Non-pigmented ciliary epithelial cell (primary cell): Measurements from ENCODE around the gene ZDHHC22.

Experiments
- DNase-seq: peaks from one replicate; pipeline ENCODE4 v3.0.0-alpha.2; 2010; ENCODE audit warnings: low read depth

Gene ZDHHC22

DNA sequence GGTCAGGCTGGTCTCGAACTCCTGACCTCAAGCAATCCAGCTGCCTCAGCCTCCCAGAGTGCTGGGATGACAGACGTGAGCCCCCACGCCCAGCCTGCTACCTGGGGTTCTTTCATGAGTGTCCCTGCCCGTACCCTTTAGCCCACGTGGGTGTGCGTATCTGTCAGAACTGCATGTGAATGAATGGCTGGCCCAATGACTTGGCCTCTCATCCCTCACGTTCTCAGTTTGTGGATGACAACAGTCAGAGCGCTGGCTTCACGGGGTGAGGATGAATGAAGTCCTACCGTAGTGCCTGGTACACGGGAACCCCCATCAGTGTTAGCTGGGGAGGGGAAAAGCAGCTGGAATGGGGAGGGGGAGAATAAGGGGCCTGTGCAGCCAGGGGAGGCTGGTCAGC, 16.1 kb upstream of the ZDHHC22 start:
- DNase-seq = no peak

GRCh38 chr14:77155083-77155482, 13.5 kb upstream of the ZDHHC22 start:
- DNase-seq = no peak

DNA sequence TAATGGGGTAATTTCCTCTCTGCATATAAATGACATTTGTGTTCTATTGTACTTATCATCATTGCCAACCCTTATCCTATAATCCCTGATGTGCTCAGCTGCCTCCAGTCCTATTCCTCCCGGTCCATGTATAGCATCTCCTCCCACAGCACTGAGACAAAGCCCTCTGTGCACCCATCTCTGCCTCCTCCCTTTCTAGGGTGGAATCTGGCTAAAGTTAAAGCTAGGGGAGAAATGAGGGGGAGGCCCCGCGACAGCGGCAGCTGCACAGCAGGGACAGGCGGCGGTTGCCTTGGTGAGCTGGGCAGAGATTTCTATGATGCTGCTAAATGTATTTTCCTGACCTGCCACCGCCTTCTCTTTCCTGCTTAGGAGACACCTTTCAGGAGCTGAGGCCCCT, 12.8 kb upstream of the ZDHHC22 start:
- no peak for DNase-seq

DNA sequence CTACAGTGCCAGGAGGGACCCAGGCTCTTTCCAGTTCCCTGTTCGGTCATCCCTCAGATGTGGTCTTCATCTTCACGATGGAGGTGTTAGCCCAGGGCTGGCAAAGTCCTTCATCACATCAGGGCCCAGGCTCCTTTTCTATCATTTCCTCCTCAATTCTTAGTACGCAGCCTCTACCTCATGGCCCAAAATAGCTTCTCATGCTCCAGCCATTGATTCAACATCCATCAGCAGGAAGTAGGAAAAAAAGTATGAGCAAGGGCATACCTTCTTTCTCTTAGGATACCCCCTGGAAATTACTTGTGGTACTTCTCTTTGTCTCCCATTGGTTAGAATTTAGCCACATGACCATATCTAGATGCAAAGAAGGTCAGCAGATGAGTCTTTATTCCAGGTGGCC, 12.2 kb upstream of the ZDHHC22 start:
- no peak for DNase-seq

GRCh38 chr14:77151918-77152588, 10.5 kb upstream of the ZDHHC22 start:
- DNase-seq = no peak

DNA sequence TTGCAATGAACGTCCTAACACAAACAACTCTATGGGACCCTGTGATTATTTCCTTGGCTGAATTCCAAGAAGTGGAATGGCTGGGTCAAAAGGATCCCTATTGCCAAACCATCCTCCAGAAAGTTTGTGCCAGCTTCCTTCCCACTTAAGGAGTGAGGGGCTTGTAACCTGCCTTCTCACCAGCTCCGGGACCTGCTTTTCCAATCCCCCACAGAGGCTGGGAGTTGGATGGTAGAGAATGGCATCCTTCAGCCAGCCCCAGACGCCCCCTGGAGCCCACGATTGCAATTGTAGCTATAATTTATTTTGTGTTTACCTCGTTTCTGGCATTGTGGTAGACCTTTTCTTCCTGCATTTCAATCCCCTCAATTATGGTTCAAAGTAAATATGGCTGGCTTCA, 9.7 kb upstream of the ZDHHC22 start:
- DNase-seq = no peak

DNA sequence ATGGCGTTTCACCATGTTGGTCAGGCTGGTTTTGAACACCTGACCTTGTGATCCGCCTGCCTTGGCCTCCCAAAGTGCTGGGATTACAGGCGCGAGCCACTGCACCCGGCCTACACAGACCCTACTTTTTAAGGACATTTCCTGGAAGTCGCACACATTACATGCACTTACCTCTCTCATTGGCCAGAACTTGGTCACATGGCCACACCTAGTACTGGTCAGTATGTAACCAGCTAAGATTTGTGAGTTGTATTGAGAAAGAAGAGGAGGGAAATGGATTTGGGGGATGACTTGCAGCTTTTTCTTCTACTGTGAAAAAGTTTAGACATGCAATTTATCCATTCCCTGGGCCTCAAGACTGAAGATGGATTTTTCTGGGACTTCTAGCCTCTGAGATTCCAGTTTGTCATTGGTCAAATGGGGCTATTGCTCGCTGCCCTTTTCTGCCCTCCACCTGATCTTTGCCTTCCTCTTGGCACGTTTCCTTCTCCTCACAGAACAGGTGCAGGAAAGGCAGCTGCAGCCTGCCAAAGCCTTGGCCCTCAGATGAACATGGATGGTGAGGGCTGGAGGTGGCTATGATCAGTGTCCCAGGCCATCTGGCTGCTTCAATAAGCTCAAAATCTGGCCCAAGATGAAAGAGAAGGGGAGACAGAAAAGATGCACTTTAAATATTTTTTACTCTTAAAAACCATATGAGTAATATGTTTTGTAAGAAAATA, 7.1 kb upstream of the ZDHHC22 start:
- DNase-seq = no peak

DNA sequence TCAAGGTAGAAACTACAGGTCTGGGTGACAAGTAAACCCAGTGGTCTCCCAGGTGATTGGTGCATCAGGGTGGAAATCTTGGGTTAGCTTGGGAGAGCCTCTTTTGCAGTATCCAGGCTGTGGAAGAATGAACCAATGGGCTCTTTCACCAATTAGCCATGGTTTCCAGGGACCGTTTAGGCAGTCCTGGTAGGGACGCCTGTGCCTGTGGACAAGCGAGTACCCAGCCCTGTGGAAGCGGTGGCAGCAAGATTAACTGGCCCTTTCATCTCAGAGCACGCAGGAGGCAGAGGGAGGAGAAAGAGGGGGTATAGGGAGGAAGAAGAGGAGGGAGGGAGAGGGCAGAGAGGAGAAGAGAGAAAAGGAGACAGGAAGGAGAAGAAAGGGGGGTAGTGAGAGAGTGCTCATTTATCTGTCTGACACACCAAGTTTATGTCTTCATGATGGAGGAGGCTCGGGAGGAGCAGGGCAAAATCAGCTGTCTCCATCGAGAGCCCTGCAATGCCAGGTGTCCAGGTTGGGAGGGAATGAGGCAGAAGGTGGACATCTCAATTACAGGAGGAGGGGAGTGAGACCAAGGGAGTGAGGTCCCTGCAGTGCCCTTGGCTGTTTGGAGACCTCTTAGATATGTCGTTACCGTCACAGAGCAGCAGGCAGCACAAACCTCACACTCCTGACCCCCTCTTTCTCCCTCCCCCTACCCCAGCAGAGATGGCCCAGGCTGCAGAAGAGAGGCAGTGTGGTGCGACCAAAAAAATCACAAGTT, 4.6 kb upstream of the ZDHHC22 start:
- no peak for DNase-seq

DNA sequence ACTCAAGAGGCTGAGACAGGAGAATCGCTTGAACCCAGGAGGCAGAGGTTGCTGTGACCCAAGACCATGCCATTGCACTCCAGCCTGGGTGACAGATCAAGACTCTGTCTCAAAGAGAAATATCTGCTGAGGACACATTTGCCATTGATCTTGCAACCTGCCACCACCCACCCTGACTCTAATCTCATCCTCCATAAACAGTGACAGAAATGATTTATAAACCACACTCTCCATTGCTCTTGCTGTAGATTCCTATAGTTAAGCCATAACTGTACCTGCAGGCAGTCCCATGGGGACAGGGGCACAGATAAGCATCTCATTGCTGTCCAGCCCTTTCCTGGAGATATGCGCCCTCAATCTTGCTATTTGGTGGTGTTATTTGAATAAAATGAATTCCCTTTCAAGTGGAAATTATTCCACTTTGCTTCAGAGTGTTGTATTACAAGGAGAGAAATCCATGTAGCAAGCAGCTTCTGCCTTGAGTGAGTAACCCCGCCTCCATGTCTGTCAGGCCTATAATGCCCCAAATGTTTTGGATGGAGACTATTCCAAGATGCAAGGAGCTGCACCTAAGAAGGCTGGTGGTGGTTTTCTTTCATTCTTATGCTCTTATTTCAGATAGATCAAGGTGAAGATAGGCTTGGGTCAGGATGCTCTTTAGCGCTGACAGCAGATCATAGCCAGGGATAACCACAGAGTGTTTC, 3.0 kb upstream of the ZDHHC22 start:
- no peak for DNase-seq

DNA sequence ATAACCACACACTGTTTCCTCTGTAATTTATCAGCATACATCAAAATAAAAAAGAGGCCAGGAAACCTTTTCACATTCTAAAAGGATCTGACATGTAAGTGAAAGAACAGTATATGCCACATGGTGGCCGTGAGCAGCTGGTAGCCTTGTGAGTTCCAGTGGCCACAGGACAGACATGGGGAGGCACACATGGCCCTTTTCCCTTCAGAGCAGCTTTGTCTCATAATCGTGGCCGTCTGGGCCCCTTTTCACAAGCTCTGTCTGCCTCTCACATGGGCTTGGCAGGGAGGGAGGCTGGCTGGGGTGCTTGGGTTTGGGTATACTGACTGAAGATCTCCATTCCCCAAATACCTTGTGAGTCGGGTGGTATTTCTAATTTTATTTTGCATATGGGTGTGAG, 1.5 kb upstream of the ZDHHC22 start:
- no peak for DNase-seq

DNA sequence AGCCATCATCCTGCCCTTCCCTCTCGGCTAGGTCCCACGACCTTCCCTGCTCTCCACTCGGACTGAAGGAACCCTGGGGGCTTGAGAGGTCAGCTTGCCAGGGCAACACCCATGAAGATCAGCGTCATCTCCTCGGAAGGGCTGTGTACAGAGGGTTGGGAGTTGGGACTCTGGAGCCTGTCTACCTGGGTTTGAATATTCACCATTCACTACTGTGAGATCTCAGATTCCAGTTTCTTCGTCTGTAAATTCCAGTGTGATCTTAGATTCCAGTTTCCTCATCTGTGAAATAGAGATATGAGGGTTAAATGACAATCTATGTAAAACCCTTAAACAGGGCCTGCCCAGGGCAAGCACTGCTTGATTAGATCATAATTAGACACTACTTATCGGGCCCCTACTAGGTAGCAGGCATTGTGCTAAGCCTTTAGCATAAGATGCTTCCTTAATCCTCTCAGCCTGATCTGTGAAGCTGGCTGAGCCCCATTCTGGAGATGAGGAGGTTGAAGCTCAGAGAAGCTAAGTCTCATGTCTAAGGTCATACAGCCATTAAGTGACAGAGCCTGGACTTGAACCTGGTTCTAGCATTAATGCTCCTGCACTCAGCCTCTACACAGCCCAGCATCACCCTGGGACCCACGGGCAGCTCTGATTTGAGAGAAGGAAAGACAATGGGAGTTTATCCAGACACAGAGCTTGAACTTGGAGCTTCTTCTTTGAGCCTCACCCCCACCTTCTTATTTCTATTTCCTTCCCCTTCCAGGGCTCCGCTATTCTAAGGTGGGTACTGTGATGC, 612 bp upstream of the ZDHHC22 start:
- no peak for DNase-seq

DNA sequence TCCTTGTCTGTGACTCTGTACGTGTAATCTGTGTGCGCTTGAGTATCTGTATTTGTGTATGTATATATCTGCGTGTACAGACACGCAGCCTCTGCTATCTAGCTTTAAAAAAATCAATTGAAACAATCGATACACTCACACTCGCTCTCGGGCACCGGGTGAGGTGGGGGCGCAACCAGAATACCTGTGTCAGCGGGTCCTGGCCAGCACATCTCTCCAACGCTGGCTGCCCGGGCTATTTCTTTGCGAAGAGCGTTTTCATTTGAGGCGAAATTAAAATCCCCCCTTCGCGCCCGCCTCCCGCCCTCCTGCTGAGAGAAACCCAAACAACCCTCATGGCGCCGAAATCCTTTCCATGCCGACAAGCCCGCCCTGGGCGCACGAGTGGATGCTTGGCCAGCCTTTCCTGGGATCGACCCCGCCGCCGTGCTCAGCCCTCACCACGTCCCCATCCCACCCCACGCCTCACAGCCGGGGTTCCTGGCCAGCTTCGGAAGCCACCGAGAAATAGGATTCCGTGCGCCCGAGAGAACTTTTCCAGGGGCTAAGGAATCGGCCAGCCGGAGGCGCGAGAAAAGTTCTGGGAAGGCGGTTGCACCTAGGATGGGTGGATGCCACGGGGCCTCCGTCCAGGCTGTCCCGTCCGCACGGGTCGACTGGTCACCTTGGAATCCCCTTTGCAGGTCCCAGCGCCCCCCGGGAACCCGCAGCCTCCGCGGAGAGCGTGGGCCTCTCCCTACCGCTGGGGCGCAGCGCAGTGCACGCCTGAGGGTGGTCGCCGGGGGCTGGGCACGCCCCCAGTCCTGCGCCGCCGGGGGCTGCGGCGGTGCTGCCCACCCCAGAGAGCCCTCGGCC, 1.0 kb downstream of the ZDHHC22 start:
- no peak for DNase-seq

GRCh38 chr14:77139540-77140358, 1.8 kb downstream of the ZDHHC22 start:
- DNase-seq = no peak

- DNase-seq = no peak
Measured at GRCh38 chr14:77139022-77139421, 2.6 kb downstream of the ZDHHC22 start.

DNA sequence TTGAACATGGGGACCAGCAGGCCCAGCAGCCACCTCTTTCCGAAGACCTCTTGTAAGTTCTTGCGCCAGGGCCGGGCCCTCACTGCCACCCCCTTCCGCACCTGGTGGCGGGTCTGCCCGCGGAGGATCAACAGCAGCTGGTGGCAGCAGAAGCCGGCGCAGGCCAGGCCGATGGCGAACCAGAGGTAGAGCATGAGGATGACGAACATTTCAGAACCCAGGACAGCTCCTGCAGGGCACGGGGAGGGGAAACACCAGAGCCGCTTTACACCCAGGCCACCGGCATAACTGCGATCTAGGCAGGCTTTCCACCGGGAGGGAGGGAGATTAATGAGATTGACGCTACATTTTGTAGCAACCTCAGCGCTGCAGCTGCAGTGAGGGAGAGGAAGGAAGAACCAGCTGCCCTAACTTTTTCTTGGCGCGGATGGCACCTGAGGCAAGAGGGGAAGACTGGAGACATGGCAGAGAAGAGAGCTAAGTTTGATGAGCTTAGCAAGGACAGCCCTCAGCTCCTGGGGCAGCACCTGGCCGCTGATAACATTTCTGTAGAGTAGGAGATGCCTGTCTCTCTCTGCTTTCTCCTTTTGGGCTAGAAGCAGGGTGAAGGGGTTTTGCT, 7.8 kb downstream of the ZDHHC22 start:
- no peak for DNase-seq

DNA sequence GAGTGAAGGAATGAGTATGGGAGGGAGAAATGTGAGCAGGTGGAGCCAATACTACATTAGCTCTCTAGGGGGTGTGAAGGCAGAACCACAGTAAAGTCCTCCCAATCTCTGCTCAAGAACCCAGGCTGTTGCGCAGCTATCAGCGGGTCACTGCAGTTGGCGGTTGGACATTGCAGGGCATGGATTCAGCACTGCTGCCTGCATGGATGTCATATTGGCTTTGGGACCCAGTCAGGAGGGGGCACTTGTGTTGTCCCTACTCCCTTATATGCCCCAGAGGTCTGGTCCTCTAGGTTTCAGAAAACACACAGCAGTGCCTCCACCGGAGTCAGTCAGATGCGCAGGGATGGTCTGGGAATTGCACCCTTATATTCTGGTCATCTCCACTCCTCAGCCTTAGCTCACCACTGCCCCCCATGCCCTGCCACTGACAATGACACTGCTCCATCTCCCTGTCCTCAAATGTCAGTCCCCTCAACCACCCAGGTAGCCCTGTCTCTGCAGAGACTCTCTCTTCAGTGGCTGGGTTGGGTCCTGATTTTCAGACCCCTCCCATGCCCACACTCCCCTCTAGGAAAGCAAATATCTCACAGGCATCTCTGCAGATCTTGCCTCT, 9.6 kb downstream of the ZDHHC22 start:
- no peak for DNase-seq

DNA sequence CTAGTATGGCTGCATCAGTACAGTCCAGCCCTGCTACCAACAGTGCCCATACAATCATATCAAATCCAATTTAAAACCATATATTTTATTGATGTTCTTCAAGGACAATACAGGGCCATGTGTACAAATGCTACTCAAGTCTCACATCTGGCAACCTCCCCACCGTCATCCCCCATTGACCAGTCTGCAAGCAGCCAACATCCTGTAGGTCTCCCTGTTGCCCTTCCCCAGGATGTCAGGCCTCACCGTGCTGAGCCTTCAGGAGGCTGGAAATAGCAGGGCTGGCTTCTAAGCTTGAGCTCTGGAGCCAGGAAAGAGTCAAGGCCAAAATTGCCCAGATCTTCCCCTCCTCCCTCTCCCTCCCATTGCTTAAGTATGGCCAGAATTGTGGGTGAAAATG, 10.4 kb downstream of the ZDHHC22 start:
- no peak for DNase-seq

- DNase-seq = no peak
Measured at GRCh38 chr14:77130386-77130785, 11.2 kb downstream of the ZDHHC22 start.

GRCh38 chr14:77128414-77128891, 13.1 kb downstream of the ZDHHC22 start:
- no peak for DNase-seq
